Fibroblast of skin of right quadriceps (primary cell): ENCODE results near the gene LAMP1.
"Not testable (repeated sequence)": the region's sequence is repeated elsewhere in the genome, so short reads cannot be mapped to it uniquely, and the experiment has no call there.

Experiments
- DNase-seq: peaks from one replicate; pipeline ENCODE4 v3.0.0-alpha.2; 2013

Gene LAMP1

GRCh38 chr13:113357529-113357928 is 60.5 kb downstream of the LAMP1 start:
- peak; percentile 14 for DNase-seq

- no peak for DNase-seq
Measured at GRCh38 chr13:113358653-113359190, 61.7 kb downstream of the LAMP1 start.

- DNase-seq: no peak
Measured at GRCh38 chr13:113359571-113359970, 62.5 kb downstream of the LAMP1 start.

- no peak for DNase-seq
Measured at GRCh38 chr13:113360446-113360845, 63.4 kb downstream of the LAMP1 start.

- DNase-seq: no peak
Measured at GRCh38 chr13:113361406-113361805, 64.4 kb downstream of the LAMP1 start.

- DNase-seq: no peak
Measured at GRCh38 chr13:113364311-113364889, 67.4 kb downstream of the LAMP1 start.

- DNase-seq: no peak
Measured at GRCh38 chr13:113364901-113365582, 68.0 kb downstream of the LAMP1 start.

- no peak for DNase-seq
Measured at GRCh38 chr13:113365583-113365970, 68.5 kb downstream of the LAMP1 start.

GRCh38 chr13:113365971-113366588 is 69.0 kb downstream of the LAMP1 start:
- no peak for DNase-seq

- DNase-seq: no peak
Measured at GRCh38 chr13:113367020-113367560, 70.1 kb downstream of the LAMP1 start.

- no peak for DNase-seq
Measured at GRCh38 chr13:113367771-113368170, 70.7 kb downstream of the LAMP1 start.

- DNase-seq: not testable (repeated sequence)
Measured at GRCh38 chr13:113368353-113368752, 71.3 kb downstream of the LAMP1 start.

GRCh38 chr13:113369189-113369588 is 72.2 kb downstream of the LAMP1 start:
- no peak for DNase-seq

- no peak for DNase-seq
Measured at GRCh38 chr13:113369881-113370280, 72.8 kb downstream of the LAMP1 start.

GRCh38 chr13:113371061-113371460 is 74.0 kb downstream of the LAMP1 start:
- no peak for DNase-seq

- DNase-seq: not testable (repeated sequence)
Measured at GRCh38 chr13:113371701-113372100, 74.7 kb downstream of the LAMP1 start.
